Measurements from ENCODE around the gene CWF19L1.

CWF19L1 gene

DNA sequence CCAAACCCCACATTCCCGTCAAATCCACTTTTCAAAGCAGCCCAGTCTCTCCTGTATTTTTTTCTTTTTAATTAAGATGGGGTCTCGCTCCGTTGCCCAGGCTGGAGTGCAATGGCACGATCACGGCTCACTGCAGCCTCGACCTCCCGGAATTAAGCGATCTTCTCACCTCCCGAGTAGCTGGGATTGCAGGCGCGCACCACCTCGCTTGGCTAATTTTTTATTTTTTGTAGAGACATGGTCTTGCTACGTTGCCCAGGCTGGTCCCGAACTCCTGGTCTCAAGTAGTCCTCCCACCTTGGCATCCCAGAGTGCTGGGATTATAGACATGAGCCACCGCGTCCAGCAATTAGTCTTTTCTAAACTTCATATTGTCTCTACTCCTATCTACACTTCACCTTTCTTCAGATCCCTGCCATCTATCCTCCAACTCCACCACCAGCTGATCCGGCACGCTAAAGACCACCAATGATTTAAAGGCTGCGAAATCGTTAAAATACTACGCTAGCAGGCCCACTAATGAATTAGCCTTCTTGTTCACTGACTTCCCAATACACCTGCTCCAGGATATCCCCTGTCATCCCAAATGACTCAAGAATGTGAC is 37.5 kb downstream of the CWF19L1 start:
- TF ChIP-seq, protein P1, sequence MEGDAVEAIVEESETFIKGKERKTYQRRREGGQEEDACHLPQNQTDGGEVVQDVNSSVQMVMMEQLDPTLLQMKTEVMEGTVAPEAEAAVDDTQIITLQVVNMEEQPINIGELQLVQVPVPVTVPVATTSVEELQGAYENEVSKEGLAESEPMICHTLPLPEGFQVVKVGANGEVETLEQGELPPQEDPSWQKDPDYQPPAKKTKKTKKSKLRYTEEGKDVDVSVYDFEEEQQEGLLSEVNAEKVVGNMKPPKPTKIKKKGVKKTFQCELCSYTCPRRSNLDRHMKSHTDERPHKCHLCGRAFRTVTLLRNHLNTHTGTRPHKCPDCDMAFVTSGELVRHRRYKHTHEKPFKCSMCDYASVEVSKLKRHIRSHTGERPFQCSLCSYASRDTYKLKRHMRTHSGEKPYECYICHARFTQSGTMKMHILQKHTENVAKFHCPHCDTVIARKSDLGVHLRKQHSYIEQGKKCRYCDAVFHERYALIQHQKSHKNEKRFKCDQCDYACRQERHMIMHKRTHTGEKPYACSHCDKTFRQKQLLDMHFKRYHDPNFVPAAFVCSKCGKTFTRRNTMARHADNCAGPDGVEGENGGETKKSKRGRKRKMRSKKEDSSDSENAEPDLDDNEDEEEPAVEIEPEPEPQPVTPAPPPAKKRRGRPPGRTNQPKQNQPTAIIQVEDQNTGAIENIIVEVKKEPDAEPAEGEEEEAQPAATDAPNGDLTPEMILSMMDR (IDR thresholded peaks at IDR 0.05; ENCODE audit: low read depth, low read length): no peak
- DNase-seq (ENCODE audit: low read depth in 2 of 2): peak in 1 of 2 donors; percentile 3
- H3K4me3 ChIP-seq (replicated peaks in 1 of 2; ENCODE audit: low read depth in 2 of 2, low read length in 2 of 2): peak overlapping the region; percentile 87 to 96

DNA sequence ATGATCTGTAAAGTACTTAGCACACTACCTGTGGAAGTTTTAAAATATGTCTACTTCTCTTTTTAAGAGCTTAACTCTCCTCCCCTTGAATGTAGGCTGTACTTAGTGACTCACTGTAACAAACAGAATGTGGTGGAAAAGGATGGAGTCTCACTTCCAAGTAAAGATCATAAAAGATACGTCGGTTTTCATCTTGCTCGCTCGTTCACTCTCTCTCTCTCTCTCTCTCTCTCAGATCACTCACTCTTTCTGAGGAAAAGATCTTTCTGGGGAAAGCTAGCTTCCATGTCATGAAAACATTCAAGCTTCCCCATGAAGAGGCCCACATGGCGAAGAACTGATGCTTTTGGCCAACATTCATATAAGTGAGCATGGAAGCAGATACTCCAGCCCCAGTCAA is 43.6 kb downstream of the CWF19L1 start:
- TF ChIP-seq, protein P1 (IDR thresholded peaks at IDR 0.05; ENCODE audit: low read depth, low read length): no peak
- H3K4me3 ChIP-seq (replicated peaks in 1 of 2; ENCODE audit: low read depth in 2 of 2, low read length in 2 of 2): no peak overlapping the region
- no peak for DNase-seq (ENCODE audit: low read depth in 2 of 2)

GRCh38 chr10:100222529-100222928 is 44.9 kb downstream of the CWF19L1 start:
- TF ChIP-seq, protein P1 (IDR thresholded peaks at IDR 0.05; ENCODE audit: low read depth, low read length): no peak
- DNase-seq (ENCODE audit: low read depth in 2 of 2): no peak
- H3K4me3 ChIP-seq (replicated peaks in 1 of 2; ENCODE audit: low read depth in 2 of 2, low read length in 2 of 2): no peak overlapping the region

GRCh38 chr10:100216006-100216405 is 51.4 kb downstream of the CWF19L1 start:
- TF ChIP-seq, protein P1 (IDR thresholded peaks at IDR 0.05; ENCODE audit: low read depth, low read length): no peak
- DNase-seq (ENCODE audit: low read depth in 2 of 2): no peak

DNA sequence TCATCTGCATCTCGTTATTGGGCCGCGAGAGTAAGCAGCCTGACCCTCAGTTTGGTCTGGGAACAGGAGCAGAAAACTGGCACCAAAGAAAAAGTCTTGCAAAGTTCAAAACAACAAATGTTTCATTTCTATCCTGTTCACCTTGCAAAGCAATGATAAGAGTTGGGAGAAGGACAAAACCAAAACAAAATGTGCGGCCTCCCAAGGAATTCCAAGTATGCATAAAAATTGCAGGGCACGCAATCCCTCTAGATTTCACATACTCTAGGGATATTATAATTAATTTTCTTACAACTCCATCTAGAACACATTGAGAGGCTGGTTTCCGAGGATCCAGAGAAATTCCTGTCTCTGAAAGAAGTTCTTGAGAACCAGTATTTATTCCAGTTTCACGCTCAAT is 58.1 kb downstream of the CWF19L1 start:
- TF ChIP-seq, protein P1 (IDR thresholded peaks at IDR 0.05; ENCODE audit: low read depth, low read length): no peak
- DNase-seq (ENCODE audit: low read depth in 2 of 2): peak; percentile 55 to 71
- no peak overlapping the region for H3K4me3 ChIP-seq (replicated peaks in 1 of 2; ENCODE audit: low read depth in 2 of 2, low read length in 2 of 2)

More at GRCh38 chr10:100216006-100216405, 51.4 kb downstream of the CWF19L1 start:
- no peak overlapping the region for H3K4me3 ChIP-seq (replicated peaks in 1 of 2; ENCODE audit: low read depth in 2 of 2, low read length in 2 of 2)

DNA sequence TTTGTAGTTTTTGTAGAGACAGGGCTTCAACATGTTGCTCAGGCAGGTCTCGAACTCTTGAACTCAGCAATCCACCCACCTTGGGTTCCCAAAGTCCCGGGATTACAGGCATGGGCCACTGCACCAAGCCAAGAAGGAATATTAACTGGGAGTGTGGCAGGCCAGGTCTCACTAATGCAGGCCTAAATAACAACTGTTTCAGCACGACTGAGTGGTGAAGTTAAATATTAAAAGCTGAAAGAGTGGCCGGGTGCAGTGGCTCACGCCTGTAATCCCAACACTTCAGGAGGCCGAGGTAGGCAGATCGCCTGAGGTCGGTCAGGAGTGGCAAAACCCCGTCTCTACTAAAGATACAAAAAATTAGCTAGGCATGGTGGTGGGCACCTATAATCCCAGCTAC is 59.2 kb downstream of the CWF19L1 start:
- TF ChIP-seq, protein P1 (IDR thresholded peaks at IDR 0.05; ENCODE audit: low read depth, low read length): no peak
- DNase-seq (ENCODE audit: low read depth in 2 of 2): no peak

DNA sequence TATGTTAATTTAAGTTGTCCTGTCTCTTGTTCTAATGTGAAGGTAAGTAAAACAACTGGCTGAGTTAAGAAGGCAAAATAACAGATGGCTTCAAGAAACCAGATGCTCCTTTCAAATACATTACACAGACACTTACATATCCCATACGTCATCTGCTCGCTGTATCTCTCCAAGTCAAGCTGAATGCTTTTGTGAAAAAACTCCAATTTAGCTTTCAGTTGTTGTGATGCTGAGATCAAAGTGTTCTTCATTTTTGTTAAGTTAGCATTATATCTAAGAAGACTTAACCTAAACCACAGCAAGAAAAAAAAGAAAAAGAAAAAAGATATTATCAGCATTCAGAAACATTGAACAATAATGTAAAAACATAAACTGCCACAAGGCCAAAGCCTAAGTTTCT is 63.1 kb downstream of the CWF19L1 start:
- TF ChIP-seq, protein P1 (IDR thresholded peaks at IDR 0.05; ENCODE audit: low read depth, low read length): no peak
- DNase-seq (ENCODE audit: low read depth in 2 of 2): no peak
- no peak overlapping the region for H3K4me3 ChIP-seq (replicated peaks in 1 of 2; ENCODE audit: low read depth in 2 of 2, low read length in 2 of 2)

More for the DNA sequence above, 59.2 kb downstream of the CWF19L1 start:
- H3K4me3 ChIP-seq (replicated peaks in 1 of 2; ENCODE audit: low read depth in 2 of 2, low read length in 2 of 2): no peak overlapping the region

Measured in cardiac fibroblast (primary cell).